ENCODE results near the gene SRMS. TPM values are rescaled to one million over a fixed set of nuclear protein-coding genes. Genes with fewer than 3 reads are reported as not detected.

SRMS gene
- total and polyA plus RNA-seq, 2 of the 13 experiments (the other 11 are each of a cell fraction or from before 2014, with no cell fraction given): not detected

- no peak for TF ChIP-seq THRA (CRISPR knock-in tag; IDR thresholded peaks at IDR 0.05; ENCODE audit: borderline replicate concordance)
- 0 out of 2 replicates have a peak, but pooled peaks have one; percentile 36 for TF ChIP-seq HDAC2 (CRISPR knock-in tag; IDR thresholded peaks at IDR 0.05)
- TF ChIP-seq SIN3B (IDR thresholded peaks at IDR 0.05; ENCODE audit: low read length): 0 out of 2 replicates have a peak, but pooled peaks have one; percentile 14
- peak; percentile 73; the same call in 1 of the 2 replicates for TF ChIP-seq ZNF800 (CRISPR knock-in tag; IDR thresholded peaks at IDR 0.05)
- TF ChIP-seq FOSL2 (CRISPR knock-in tag; IDR thresholded peaks at IDR 0.05): peak; percentile 54; the same call in 1 of the 2 replicates
- TF ChIP-seq WIZ (CRISPR knock-in tag; IDR thresholded peaks at IDR 0.05): no peak
- TF ChIP-seq HMGXB4 (CRISPR knock-in tag; IDR thresholded peaks at IDR 0.05; ENCODE audit: borderline replicate concordance in 1 of 2, low read depth in 1 of 2): peak in 1 of 2 experiments; percentile 72; a peak in 2 of 4 replicates
- TF ChIP-seq ZNF431 (CRISPR knock-in tag; IDR thresholded peaks at IDR 0.05; ENCODE audit: borderline replicate concordance, low read depth): 0 out of 2 replicates have a peak, but pooled peaks have one; percentile 28
- no peak for TF ChIP-seq ZSCAN29 (CRISPR knock-in tag; conservative IDR thresholded peaks at IDR 0.05)
- no peak for TF ChIP-seq SALL2 (CRISPR knock-in tag; IDR thresholded peaks at IDR 0.05)
- TF ChIP-seq RAD21 (CRISPR knock-in tag; IDR thresholded peaks at IDR 0.05): peak; percentile 93
- TF ChIP-seq NPAS2 (CRISPR knock-in tag; IDR thresholded peaks at IDR 0.05; ENCODE audit: borderline replicate concordance): no peak
- peak; percentile 85 for TF ChIP-seq KDM4B (CRISPR knock-in tag; IDR thresholded peaks at IDR 0.05)
- peak; percentile 26; the same call in 1 of the 2 replicates for TF ChIP-seq MED1 (CRISPR knock-in tag; IDR thresholded peaks at IDR 0.05)
- no peak for TF ChIP-seq HNRNPUL1 (IDR thresholded peaks at IDR 0.05; ENCODE audit: low read depth, low read length)
- TF ChIP-seq DNMT3B (CRISPR knock-in tag; conservative IDR thresholded peaks at IDR 0.05): no peak
- no peak for TF ChIP-seq PBX2 (CRISPR knock-in tag; IDR thresholded peaks at IDR 0.05)
- TF ChIP-seq ATF7-NPFF (CRISPR knock-in tag; IDR thresholded peaks at IDR 0.05; ENCODE audit: low read depth): no peak
- peak; percentile 68; the same call in 1 of the 2 replicates for TF ChIP-seq ZNF556 (CRISPR knock-in tag; IDR thresholded peaks at IDR 0.05; ENCODE audit: borderline replicate concordance)
Observed at GRCh38 chr20:63580796-63581461, 33.4 kb upstream of the SRMS start (continued).
